Thyroid gland (tissue), 4 donors: ENCODE data around the gene IL1F10. TPM values are rescaled to one million over a fixed set of nuclear protein-coding genes. Genes with fewer than 3 reads are reported as not detected.

Experiments used
- DNase-seq, 2 donors: peaks; one replicate each; pipeline ENCODE4 v3.0.0-alpha.2; 2019
- H3K27ac ChIP-seq, 3 donors: fragments of 200-600 bp; sonication (generic); 1 replicate in 2 of 3; 2 replicates in 1 of 3; pipeline ENCODE4 v1.5.1; 2016 to 2019; ENCODE audit warnings: mild to moderate bottlenecking in 1 of 3, moderate library complexity in 1 of 3
- H3K27me3 ChIP-seq: fragments of 200-600 bp; sonication (generic); one replicate; pipeline ENCODE4 v1.5.1; 2019
- H3K36me3 ChIP-seq, 2 donors: fragments of 200-600 bp; sonication (generic); one replicate each; pipeline ENCODE4 v1.5.1; 2016 to 2019
- H3K4me1 ChIP-seq, 2 donors: fragments of 200-600 bp; sonication (generic); one replicate each; pipeline ENCODE4 v1.5.1; 2017 to 2019
- H3K4me3 ChIP-seq, 3 donors: fragments of 200-600 bp; sonication (generic); replicated peaks in 1 of 3; 1 replicate in 2 of 3; 2 replicates in 1 of 3; pipeline ENCODE4 v1.5.1; 2016; ENCODE audit warnings: mild to moderate bottlenecking in 1 of 3
- H3K9me3 ChIP-seq: fragments of 200-600 bp; sonication (generic); one replicate; pipeline ENCODE4 v1.5.1; 2017
- CTCF ChIP-seq, 6 experiments: fragments of 200-600 bp in 3 of 6; fragments of 450-650 bp in 3 of 6; sonication (generic) in 3 of 6; IDR thresholded peaks; one replicate each; pipeline ENCODE4 v1.5.1; 2016 to 2019; ENCODE audit warnings: antibody characterized with exemption in 6 of 6, mild to moderate bottlenecking in 2 of 6, inconsistent platforms in 1 of 6, moderate library complexity in 1 of 6
- POLR2A ChIP-seq, 2 donors: fragments of 450-650 bp; IDR thresholded peaks; one replicate each; pipeline ENCODE4 v1.6.1; 2017; ENCODE audit warnings: antibody characterized with exemption in 2 of 2, mild to moderate bottlenecking in 2 of 2, moderate library complexity in 1 of 2
- WGBS, 2 donors: methylation state at CpG; one replicate each; pipeline ENCODE4 v1.1.5; 2017; 5-methylcytosine and 5-hydroxymethylcytosine counted together
- intact Hi-C: fragments of 100-400 bp; cut with DNase I; formaldehyde crosslinking; loops from one replicate; pipeline ENCODE4 v1.15.1; 2023
- total RNA-seq, 4 donors: library from RNA; depleted of rRNA; stranded (reverse); fragments of >200 nt; gene quantifications; one replicate each; pipeline ENCODE4 v1.2.3, GENCODE V29; 2016

The IL1F10 gene
- total RNA-seq, 4 donors from 2014 or later: not detected

GRCh38 chr2:113118263-113118657, 50.5 kb downstream of the IL1F10 start:
- no peaks in the 10 kb centered on the region for H3K9me3 ChIP-seq
- H3K4me3 ChIP-seq: no peak overlapping the region
- peak overlapping the region; percentile 66 to 91 (median 87) for H3K27ac ChIP-seq
- intact Hi-C loops: no loop called here
- DNase-seq: no peak
- H3K36me3 ChIP-seq: no peaks in the 10 kb centered on the region
- TF ChIP-seq POLR2A (IDR thresholded peaks at IDR 0.05) (no peak), CTCF (IDR thresholded peaks at IDR 0.05) (no peak)
- WGBS, 2 donors: 96 to 98% methylated on average over 2 of the region's 2 CpGs
- peaks cover 15 to 21% of the 10 kb centered on the region in 2 donors for H3K4me1 ChIP-seq
- no peaks in the 10 kb centered on the region for H3K27me3 ChIP-seq

DNA sequence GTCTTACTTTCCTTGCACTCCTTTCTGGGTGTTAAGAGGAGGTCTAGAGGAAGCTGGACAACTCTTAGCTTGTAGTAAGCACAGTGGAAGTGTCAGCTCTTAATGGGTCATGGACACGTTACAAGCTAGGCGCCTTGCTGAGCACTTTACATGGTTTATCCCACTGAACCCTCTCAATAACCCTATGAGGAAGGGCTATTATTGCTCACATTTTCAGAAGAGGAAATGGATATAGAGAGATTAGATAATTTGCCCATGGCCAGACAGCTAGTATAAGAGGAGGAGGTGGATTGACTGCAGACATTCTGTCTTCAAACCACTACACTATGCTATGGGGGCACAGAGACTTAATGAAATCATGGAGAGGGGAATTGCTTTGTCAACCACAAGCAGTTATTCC, 51.3 kb downstream of the IL1F10 start:
- peaks cover 15 to 21% of the 10 kb centered on the region in 2 donors for H3K4me1 ChIP-seq
- no peak for DNase-seq
- H3K27ac ChIP-seq: no peak overlapping the region
- no peak overlapping the region for H3K4me3 ChIP-seq
- no peaks in the 10 kb centered on the region for H3K27me3 ChIP-seq
- TF ChIP-seq CTCF (IDR thresholded peaks at IDR 0.05) (no peak), POLR2A (IDR thresholded peaks at IDR 0.05) (no peak)
- intact Hi-C loops: no loop called here
- 86 to 91% methylated on average over 2 of the region's 2 CpGs for WGBS, 2 donors
- no peaks in the 10 kb centered on the region for H3K9me3 ChIP-seq
- H3K36me3 ChIP-seq: no peaks in the 10 kb centered on the region

DNA sequence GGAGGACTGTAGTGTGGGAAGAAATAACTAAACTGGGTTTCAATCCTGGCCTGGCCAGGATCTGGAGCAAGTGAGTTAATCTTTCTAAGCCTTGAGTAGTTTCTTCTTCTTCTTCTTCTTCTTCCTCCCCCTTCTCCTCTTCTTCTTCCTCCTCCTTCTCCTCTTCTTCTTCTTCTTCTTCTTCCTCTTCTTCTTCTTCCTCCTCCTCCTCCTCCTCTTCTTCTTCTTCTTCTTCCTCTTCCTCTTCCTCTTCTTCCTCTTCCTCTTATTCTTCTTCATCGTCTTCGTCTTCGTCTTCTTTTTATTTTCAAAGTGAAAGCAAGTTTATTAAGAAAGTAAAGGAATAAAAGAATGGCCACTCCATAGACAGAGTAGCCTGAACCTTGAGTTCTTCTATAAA, 53.1 kb downstream of the IL1F10 start:
- Histone ChIP-seq H3K27me3 (no peaks in the 10 kb centered on the region), H3K4me3 (no peak overlapping the region), H3K27ac (no peak overlapping the region), H3K36me3 (no peaks in the 10 kb centered on the region), H3K4me1 (peaks cover 15 to 21% of the 10 kb centered on the region in 2 donors), H3K9me3 (no peaks in the 10 kb centered on the region)
- intact Hi-C loops: loop anchor here (5.0 kb wide), 1 partner anchor 44 kb away; no protein-coding TSS in a partner anchor
- no peak for TF ChIP-seq POLR2A (IDR thresholded peaks at IDR 0.05)
- DNase-seq: no peak
- WGBS, 2 donors: 82 to 83% methylated on average over 3 of the region's 3 CpGs

GRCh38 chr2:113122364-113122763, 54.6 kb downstream of the IL1F10 start:
- WGBS, 2 donors: 81 to 85% methylated on average over 4 of the region's 4 CpGs
- no peak overlapping the region for H3K4me3 ChIP-seq
- no peaks in the 10 kb centered on the region for H3K9me3 ChIP-seq
- TF ChIP-seq POLR2A (IDR thresholded peaks at IDR 0.05) (no peak), CTCF (IDR thresholded peaks at IDR 0.05) (no peak)
- H3K36me3 ChIP-seq: no peaks in the 10 kb centered on the region
- intact Hi-C loops: loop anchor here (5.0 kb wide), 1 partner anchor 45 kb away; no protein-coding TSS in a partner anchor
- H3K27ac ChIP-seq: no peak overlapping the region
- no peak for DNase-seq
- no peaks in the 10 kb centered on the region for H3K27me3 ChIP-seq
- peaks cover 9% of the 10 kb centered on the region in 2 donors for H3K4me1 ChIP-seq

DNA sequence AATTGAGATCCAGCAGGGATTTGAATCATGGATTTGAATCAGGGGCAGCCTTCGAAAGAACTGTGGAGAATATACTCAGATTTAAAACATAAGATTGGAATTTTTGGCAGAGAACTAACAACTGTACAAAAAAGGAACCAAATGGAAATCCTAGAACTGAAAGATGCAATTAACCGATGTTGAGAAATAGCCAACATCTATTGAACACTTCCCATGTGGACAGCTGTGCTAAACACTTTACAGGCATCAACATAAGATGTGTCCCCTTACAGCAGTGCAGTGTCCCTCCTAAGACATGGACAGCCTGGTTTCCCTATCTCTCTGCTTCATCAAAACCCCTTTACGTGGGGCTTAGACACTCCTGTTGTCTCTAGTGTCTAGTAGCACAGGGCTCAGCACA, 56.0 kb downstream of the IL1F10 start:
- TF ChIP-seq CTCF (IDR thresholded peaks at IDR 0.05) (no peak), POLR2A (IDR thresholded peaks at IDR 0.05) (no peak)
- WGBS, 2 donors: 87 to 90% methylated on average over 3 of the region's 3 CpGs
- intact Hi-C loops: loop anchor here (5.0 kb wide), 1 partner anchor 46 kb away; no protein-coding TSS in a partner anchor

More for the DNA sequence above, 56.0 kb downstream of the IL1F10 start:
- Histone ChIP-seq H3K4me3 (no peak overlapping the region), H3K36me3 (no peaks in the 10 kb centered on the region), H3K27me3 (no peaks in the 10 kb centered on the region), H3K4me1 (no peaks in the 10 kb centered on the region), H3K27ac (no peak overlapping the region), H3K9me3 (no peaks in the 10 kb centered on the region)
- no peak for DNase-seq
